ENCODE measurements around the gene FAM169A. TPM values are rescaled to one million over a fixed set of nuclear protein-coding genes. Genes with fewer than 3 reads are reported as not detected.

The FAM169A gene
- total RNA-seq, 1 experiment from 2014 or later = 63.1 TPM

- H3K79me2 ChIP-seq (ENCODE audit: insufficient read depth, low read length) = no peaks in the 10 kb centered on the region
- no peak overlapping the region for H3K4me2 ChIP-seq (ENCODE audit: insufficient read depth, insufficient read length, low read length)
Observed at GRCh38 chr5:74873525-74874249, 7.5 kb upstream of the FAM169A start.

More at GRCh38 chr5:74873525-74874249, 7.5 kb upstream of the FAM169A start:
- no peaks in the 10 kb centered on the region for H4K20me1 ChIP-seq (ENCODE audit: control insufficient read depth, insufficient read depth, insufficient read length)
- H2BK5ac ChIP-seq (ENCODE audit: insufficient read length, low read length) = no peak overlapping the region
- H3K9me3 ChIP-seq (ENCODE audit: control insufficient read depth, low read depth, low read length) = no peaks in the 10 kb centered on the region
- H3K14ac ChIP-seq (ENCODE audit: insufficient read depth, low read length) = no peak overlapping the region
- H3K27ac ChIP-seq (ENCODE audit: insufficient read length, low read depth, low read length) = no peak overlapping the region
- H3K36me3 Mint-ChIP-seq (ENCODE audit: insufficient read depth in 1 of 3, low read depth in 3 of 3) = peaks cover 0 to 7% (median 0%) of the 10 kb centered on the region in 3 experiments; a peak in 3 of 7 replicates
- H3K27me3 ChIP-seq (ENCODE audit: insufficient read depth, low read length) = no peaks in the 10 kb centered on the region
- no peak overlapping the region for H3K4me3 Mint-ChIP-seq
- no peak overlapping the region for H3T11ph ChIP-seq (ENCODE audit: low read length)
- no peak overlapping the region for H2BK15ac ChIP-seq (ENCODE audit: low read depth, low read length)
- no peak overlapping the region for H3K4ac ChIP-seq (ENCODE audit: low read depth, low read length)
- DNase-seq = no peak
- WGBS (ENCODE audit: extremely low coverage, insufficient read length, low lambda C conversion rate) = no CpG with 5 or more reads among the region's 3 CpGs
- H3K4me1 Mint-ChIP-seq = peaks cover 20 to 27% of the 10 kb centered on the region in 2 experiments
- H3K79me1 ChIP-seq (ENCODE audit: insufficient read depth, low read depth, low read length, poor library complexity, severe bottlenecking) = no peaks in the 10 kb centered on the region
- H3K18ac ChIP-seq (ENCODE audit: insufficient read length, low read depth, low read length) = no peak overlapping the region
- H3K9me3 Mint-ChIP-seq = peaks cover 0 to 13% of the 10 kb centered on the region in 2 experiments; a peak in 3 of 5 replicates
- H3K23me2 ChIP-seq (ENCODE audit: insufficient read length, low read depth, low read length, poor library complexity, severe bottlenecking) = no peaks in the 10 kb centered on the region
- H3K56ac ChIP-seq (ENCODE audit: insufficient read length, low read depth, low read length) = no peak overlapping the region
- H2BK120ac ChIP-seq (ENCODE audit: low read depth, low read length, poor library complexity, severe bottlenecking) = no peak overlapping the region
- H3K4me1 ChIP-seq (ENCODE audit: insufficient read depth, low read length) = no peaks in the 10 kb centered on the region; the same call in 1 of the 2 replicates
- H3K9ac ChIP-seq (ENCODE audit: extremely low read depth, insufficient read length, low read length) = no peak overlapping the region
- no peaks in the 10 kb centered on the region; the same call in 1 of the 2 replicates for H3K27me3 Mint-ChIP-seq (ENCODE audit: low read depth)
- H2AK5ac ChIP-seq (ENCODE audit: insufficient read length, low read length) = no peak overlapping the region
- no peak overlapping the region for H2AFZ ChIP-seq (ENCODE audit: low read length)
- H2BK20ac ChIP-seq (ENCODE audit: low read depth, low read length, poor library complexity, severe bottlenecking) = no peak overlapping the region
- H4K5ac ChIP-seq (ENCODE audit: insufficient read length, low read depth, low read length) = no peak overlapping the region
- no peak for TF ChIP-seq CTCF (conservative IDR thresholded peaks at IDR 0.05)
- H2BK12ac ChIP-seq (ENCODE audit: insufficient read length, low read depth, low read length) = no peak overlapping the region
- no peak overlapping the region for H4K91ac ChIP-seq (ENCODE audit: insufficient read length, low read depth, low read length)
- no peak overlapping the region for H3K23ac ChIP-seq (ENCODE audit: insufficient read length, low read depth, low read length)
- H3K27ac Mint-ChIP-seq = no peak overlapping the region
- H4K8ac ChIP-seq (replicated peaks; ENCODE audit: insufficient read length, low read depth, low read length) = no peak overlapping the region
